Astrocyte of the spinal cord (primary cell): Measurements from ENCODE around the gene PGK1.
"Not testable (repeated sequence)": the region's sequence is repeated elsewhere in the genome, so short reads cannot be mapped to it uniquely, and the experiment has no call there.

Experiments
- DNase-seq: peaks from one replicate; pipeline ENCODE4 v3.0.0; 2011; ENCODE audit warnings: low read depth, low spot score
- H3K4me3 ChIP-seq: 2 replicates; pipeline ENCODE4 v1.5.1; 2011; ENCODE audit warnings: low read depth, mild to moderate bottlenecking, low read length, moderate library complexity
- in situ Hi-C: cut with HindIII; loops from 2 replicates; pipeline ENCODE4 v1.10.0; 2017; ENCODE audit warnings: low sequenced_read_pairs
- TF ChIP-seq, protein P1 (sequence below): IDR thresholded peaks from 2 replicates; pipeline ENCODE4 v1.5.1; 2012; ENCODE audit warnings: low read depth, mild to moderate bottlenecking, low read length, inconsistent platforms

PGK1 gene

DNA sequence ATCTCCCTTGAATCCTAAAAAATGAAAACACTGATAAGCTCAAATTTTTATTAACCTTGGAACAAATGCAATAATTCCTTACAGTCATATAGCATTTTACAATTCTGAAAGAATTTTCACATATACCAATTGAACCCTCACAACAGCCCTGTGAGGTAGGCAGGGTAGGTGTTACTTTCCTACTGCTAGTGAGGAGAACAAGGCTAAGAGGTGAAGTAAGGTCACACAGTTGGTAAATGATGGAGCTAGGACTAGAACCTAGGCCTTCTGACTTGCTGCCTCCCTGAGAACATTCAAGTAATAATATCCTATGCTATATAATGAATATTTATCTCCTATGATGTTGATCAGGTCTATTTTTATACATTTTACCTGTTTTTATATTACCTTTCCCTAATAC lies 25.7 kb downstream of the PGK1 start:
- DNase-seq: no peak
- TF ChIP-seq, protein P1, sequence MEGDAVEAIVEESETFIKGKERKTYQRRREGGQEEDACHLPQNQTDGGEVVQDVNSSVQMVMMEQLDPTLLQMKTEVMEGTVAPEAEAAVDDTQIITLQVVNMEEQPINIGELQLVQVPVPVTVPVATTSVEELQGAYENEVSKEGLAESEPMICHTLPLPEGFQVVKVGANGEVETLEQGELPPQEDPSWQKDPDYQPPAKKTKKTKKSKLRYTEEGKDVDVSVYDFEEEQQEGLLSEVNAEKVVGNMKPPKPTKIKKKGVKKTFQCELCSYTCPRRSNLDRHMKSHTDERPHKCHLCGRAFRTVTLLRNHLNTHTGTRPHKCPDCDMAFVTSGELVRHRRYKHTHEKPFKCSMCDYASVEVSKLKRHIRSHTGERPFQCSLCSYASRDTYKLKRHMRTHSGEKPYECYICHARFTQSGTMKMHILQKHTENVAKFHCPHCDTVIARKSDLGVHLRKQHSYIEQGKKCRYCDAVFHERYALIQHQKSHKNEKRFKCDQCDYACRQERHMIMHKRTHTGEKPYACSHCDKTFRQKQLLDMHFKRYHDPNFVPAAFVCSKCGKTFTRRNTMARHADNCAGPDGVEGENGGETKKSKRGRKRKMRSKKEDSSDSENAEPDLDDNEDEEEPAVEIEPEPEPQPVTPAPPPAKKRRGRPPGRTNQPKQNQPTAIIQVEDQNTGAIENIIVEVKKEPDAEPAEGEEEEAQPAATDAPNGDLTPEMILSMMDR: no peak

DNA sequence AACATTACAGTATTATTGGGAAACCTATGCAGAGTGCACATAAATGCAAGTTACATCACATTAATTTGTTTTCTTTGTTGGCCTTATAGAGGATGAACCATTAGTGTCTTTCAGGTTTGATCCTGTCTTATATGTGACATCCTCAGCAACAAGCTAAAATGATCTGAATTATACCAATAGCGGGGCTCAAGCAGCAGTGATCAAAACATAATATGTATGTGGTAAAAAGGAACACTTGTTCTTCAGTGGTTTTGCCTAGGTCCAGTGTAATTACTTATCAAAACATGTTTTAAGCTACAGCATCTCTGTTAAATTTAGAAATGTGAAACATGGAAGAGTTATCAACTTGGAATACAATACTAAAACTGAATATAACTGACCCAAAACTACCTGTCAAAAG lies 26.3 kb downstream of the PGK1 start:
- in situ Hi-C loops: no loop called here
- no peak overlapping the region for H3K4me3 ChIP-seq
- DNase-seq: no peak
- TF ChIP-seq, protein P1: no peak

More for the DNA sequence above, 25.7 kb downstream of the PGK1 start:
- H3K4me3 ChIP-seq: no peak overlapping the region
- in situ Hi-C loops: no loop called here

DNA sequence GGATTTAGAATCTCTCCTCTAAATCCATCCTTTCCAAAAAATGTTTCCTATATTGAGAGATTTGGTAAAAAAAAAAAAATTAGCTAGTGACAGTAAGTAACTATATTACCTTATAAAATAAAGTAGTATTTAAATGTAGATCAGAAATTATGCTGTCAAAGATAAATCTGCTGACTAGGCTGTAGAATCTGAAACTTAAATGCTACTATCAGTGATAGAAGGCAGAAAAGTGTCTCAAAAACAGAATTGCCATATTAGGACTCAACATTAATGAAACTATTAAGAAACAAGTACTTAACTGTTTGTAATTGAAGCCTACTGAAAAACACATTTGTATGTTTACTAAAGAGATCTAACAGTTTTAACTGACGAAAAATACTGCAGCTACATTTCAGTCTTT lies 27.1 kb downstream of the PGK1 start:
- in situ Hi-C loops: no loop called here
- no peak overlapping the region for H3K4me3 ChIP-seq
- TF ChIP-seq, protein P1: no peak
- DNase-seq: no peak

DNA sequence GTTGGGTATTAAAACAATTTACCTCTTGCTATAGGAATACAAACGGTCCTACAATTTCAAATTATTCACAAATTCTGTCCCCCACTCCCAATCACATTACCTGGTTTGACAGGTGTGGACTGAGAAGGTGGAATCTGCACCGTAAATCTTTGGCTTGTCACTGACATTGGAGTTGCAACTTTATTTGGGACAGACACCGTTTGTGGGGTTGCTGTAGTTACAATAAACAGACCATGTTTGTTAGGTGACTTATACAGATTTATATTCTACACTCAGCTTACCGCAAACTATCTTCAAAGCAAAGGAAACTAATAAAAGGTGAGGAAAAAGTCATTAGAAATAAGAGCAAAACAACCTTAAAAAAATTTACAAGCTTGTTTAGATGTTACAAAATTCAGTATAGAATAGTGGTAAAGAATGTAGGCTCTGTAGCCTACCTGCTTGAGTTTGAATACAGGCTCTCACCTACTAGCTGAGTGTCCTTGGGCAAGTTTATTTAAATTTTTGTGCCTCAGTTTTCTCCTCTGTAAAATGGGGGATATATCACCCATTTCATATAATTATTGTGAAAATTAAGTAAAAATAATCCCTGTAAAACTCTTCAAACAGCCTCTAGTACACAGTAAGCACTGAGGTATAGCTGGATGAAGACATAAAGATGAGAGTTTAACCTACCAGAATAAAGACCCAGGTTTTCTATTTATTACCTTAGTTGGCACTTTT lies 29.4 kb downstream of the PGK1 start:
- in situ Hi-C loops: no loop called here
- TF ChIP-seq, protein P1: no peak
- DNase-seq: no peak
- no peak overlapping the region for H3K4me3 ChIP-seq

DNA sequence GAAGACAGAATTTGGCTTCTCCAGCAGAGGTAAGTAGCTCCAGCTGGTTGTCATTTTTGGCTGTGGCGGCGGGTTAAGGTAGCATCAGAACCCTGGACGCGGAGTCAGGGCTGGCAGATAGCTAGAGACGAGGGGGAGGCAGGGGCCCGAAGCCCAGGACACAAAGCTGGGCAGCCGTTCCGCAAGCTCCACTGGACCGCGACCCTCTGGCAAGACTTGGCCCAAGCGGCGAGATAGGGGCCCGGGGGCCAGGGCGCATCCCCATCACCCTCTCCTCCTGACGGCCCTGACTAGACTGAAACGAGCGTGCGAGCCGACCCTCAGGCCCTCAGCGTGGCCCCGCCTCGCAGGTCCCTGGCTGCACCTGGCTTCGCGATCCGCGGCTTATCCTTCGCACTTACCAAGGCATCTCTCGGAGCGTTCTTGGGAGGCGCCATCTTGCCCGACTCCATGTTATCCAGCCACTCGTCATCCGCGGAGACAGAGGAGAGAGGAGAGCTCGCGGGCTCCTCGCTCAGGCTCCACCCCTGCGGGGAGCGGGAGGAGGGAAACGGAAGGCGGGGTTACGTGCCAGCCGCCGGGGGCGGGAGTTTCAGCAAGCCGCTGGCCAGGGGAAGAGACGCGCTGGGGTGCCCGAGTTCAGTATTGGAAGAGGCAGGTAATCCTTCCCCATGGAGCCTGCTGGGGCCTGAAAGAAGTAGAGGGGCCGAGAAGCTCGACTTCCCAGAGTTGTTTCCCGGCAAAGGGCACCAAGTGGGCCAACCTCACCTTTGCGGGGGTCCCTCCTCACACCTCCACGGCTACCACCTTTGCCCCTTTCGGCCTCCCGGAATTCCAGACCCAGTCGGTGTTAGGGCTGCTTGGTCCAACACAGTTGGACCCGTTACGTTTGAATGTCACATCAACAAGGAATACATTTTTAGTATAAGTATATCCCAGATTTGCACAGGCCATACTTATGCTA lies 35.4 kb downstream of the PGK1 start, which contains the start of gene TAF9B:
Gene TAF9B, minus strand, starts transcription at position 491 of the 964 bp plus-strand sequence. Its CDS starts 39 bp downstream, at position 452.
- in situ Hi-C loops: no loop called here
- TF ChIP-seq, protein P1: no peak
- peak; percentile 80 for DNase-seq
- H3K4me3 ChIP-seq: peak within 1 kb of the TSS; percentile 75

DNA sequence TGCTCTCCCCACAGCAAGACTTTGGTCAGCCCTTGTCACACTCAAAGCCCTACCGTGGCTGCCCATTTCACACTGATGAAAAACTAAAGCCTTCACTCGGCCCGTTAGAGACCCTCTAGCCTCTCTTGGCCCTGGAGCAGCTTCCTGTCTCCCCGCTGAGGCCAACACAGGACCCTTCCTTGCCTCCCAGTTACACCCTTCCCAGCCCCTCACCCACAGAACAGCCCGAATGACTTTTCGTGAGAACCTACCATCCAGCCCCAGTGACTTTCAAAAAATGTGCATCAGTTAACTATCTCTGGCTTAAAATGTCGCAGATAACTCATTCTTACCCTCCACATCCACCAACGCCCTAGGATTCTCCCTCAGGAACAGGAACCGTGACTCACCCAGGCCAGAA lies 36.2 kb downstream of the PGK1 start:
- TF ChIP-seq, protein P1: no peak
- no peak for DNase-seq
- no peak overlapping the region for H3K4me3 ChIP-seq
- in situ Hi-C loops: no loop called here

DNA sequence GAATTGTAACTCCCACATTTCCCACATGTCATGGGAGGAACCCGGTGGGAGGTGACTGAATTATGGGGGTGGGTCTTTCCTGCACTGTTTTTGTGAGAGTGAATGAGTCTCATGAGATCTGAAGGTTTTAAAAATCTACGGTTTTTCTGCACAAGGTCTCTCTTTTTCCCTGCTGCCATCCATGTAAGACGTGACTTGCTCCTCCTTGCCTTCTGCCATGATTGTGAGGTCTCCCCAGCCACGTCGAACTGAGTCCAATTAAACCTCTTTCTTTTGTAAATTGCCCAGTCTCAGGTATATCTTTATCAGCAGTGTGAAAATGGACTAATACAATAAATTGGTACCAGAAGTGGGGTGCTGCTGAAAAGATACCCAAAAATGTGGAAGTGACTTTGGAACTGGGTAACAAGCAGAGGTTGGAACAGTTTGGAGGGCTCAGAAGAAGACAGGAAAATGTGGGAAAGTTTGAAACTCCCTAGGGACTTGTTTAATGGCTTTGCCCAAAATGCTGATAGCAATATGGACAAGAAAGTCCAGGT lies 43.0 kb downstream of the PGK1 start:
- DNase-seq, H3K4me3 ChIP-seq, in situ Hi-C loops: not testable (repeated sequence)

DNA sequence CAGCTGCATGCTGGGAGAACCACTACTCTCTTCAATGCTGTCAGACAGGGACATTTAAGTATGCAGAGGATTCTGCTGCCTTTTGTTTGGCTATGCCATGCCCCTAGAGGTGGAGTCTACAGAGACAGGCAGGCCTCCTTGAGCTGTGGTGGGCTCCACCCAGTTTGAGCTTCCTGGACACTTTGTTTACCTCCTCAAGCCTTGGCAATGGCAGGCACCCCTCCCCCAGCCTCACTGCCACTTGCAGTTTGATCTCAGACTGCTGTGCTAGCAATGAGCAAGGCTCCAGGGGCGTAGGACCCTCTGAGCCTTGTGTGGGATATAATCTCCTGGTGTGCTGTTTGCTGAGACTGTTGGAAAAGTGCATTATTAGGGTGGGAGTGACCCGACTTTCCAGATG lies 53.3 kb downstream of the PGK1 start:
- DNase-seq, in situ Hi-C loops: not testable (repeated sequence)

DNA sequence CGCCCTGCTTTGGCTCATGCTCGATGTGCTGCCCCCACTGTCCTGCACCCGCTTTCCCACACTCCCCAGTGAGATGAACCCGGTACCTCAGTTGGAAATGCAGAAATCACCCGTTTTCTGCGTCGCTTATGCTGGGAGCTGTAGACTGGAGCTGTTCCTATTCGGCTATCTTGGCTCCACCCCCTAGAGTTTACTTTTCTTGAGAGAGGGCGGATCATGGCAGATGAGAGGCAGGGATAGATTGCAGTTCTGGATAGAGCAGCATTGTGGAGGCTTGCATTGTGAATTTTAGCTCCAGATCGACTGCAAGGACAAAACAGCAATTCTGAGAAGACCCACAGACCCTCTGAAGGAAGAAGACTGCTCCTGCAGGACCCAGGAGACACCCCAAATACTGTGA lies 53.8 kb downstream of the PGK1 start:
- H3K4me3 ChIP-seq, DNase-seq, in situ Hi-C loops: not testable (repeated sequence)

More for the DNA sequence above, 53.3 kb downstream of the PGK1 start:
- not testable (repeated sequence) for H3K4me3 ChIP-seq
